HepG2 (cell line): ENCODE measurements around the gene ZDHHC19. TPM values are rescaled to one million over a fixed set of nuclear protein-coding genes. Genes with fewer than 3 reads are reported as not detected.

Experiments
- ATAC-seq: fragments of 200-7000 bp; cut with Tn5 transposase; 3 replicates; pipeline ENCODE4 v1.9.1; 2020; ENCODE audit warnings: mild to moderate bottlenecking, moderate library complexity
- BruUV-seq: library from RNA; stranded (reverse); fragments of 400-500 nt; replicated peaks from 2 replicates; lab custom pipeline; 2021; lab: Mats Ljungman, UMichigan
- CTCF ChIA-PET: fragments of 300-600 bp; formaldehyde crosslinking; extraction: SDS; loops from one replicate; lab custom pipeline; 2021; ENCODE audit warnings: low total read pairs, inconsistent platforms, low intra/inter-chr PET ratio; lab: Yijun Ruan, JAX
- POLR2A ChIA-PET: fragments of 350-600 bp; sonication (Branson Sonifier 250); formaldehyde crosslinking; loops from one replicate; lab custom pipeline; 2020; ENCODE audit warnings: antibody characterized with exemption, inconsistent platforms; lab: Yijun Ruan, JAX
- DNase-seq: peaks from one replicate; pipeline ENCODE4 v3.0.0-alpha.2; 2015; ENCODE audit warnings: low spot score
- FAIRE-seq: peaks from 3 replicates; lab custom pipeline; 2011; peaks lifted over from hg19 to GRCh38; lab: Jason Lieb, UNC
- H2AFZ ChIP-seq: one replicate; pipeline ENCODE4 v1.6.1; 2011; ENCODE audit warnings: low read length, inconsistent platforms
- H3K27ac ChIP-seq: fragments of 300-600 bp; 3 replicates; pipeline ENCODE4 v1.8.0; 2011; ENCODE audit warnings: mixed run types, mild to moderate bottlenecking, mixed read lengths, low read length, inconsistent platforms; ENCODE audit not compliant: insufficient read depth; ENCODE audit errors: extremely low read length
- H3K27me3 ChIP-seq, 2 experiments: fragments of 200-600 bp in 1 of 2; 2 replicates in 1 of 2; 3 replicates in 1 of 2; pipeline versions ENCODE4 v1.6.0 to v1.8.0; 2011; ENCODE audit warnings: low read length in 2 of 2, mild to moderate bottlenecking in 2 of 2, moderate library complexity in 2 of 2, inconsistent platforms in 1 of 2; ENCODE audit not compliant: insufficient read depth in 2 of 2, control insufficient read depth in 1 of 2
- H3K36me3 ChIP-seq, 2 experiments: fragments of 200-600 bp in 1 of 2; replicated peaks in 1 of 2; 2 replicates in 1 of 2; 3 replicates in 1 of 2; pipeline versions ENCODE4 v1.5.1 to v1.8.0; 2011; ENCODE audit warnings: low read length in 2 of 2, inconsistent platforms in 1 of 2; ENCODE audit not compliant: insufficient read depth in 2 of 2, control insufficient read depth in 1 of 2
- H3K4me1 ChIP-seq: 2 replicates; pipeline ENCODE4 v1.5.1; 2012; ENCODE audit warnings: low read length, inconsistent platforms; ENCODE audit not compliant: insufficient read depth
- H3K4me2 ChIP-seq: 2 replicates; pipeline ENCODE4 v1.6.0; 2011; ENCODE audit warnings: low read depth, low read length, inconsistent platforms
- H3K4me3 ChIP-seq, 3 experiments: fragments of 200-600 bp in 1 of 3; sonication (generic), shearing (Covaris generic) in 1 of 3; replicated peaks in 1 of 3; 2 replicates each; pipeline ENCODE4 v1.5.1; 2011 to 2016; ENCODE audit warnings: low read length in 3 of 3, inconsistent platforms in 2 of 3, low read depth in 2 of 3, mild to moderate bottlenecking in 2 of 3, control low read depth in 1 of 3, mixed read lengths in 1 of 3; ENCODE audit not compliant: insufficient read depth in 1 of 3
- H3K79me2 ChIP-seq: one replicate; pipeline ENCODE4 v1.6.1; 2011; ENCODE audit warnings: low read length, inconsistent platforms; ENCODE audit not compliant: insufficient read depth
- H3K9ac ChIP-seq: 2 replicates; pipeline ENCODE4 v1.6.0; 2011; ENCODE audit warnings: mild to moderate bottlenecking, low read depth, low read length, inconsistent platforms; ENCODE audit not compliant: insufficient read depth
- H3K9me3 ChIP-seq: 2 replicates; pipeline ENCODE4 v1.5.1; 2012; ENCODE audit warnings: mild to moderate bottlenecking, low read length
- H4K20me1 ChIP-seq: 2 replicates; pipeline ENCODE4 v1.6.0; 2011; ENCODE audit warnings: inconsistent platforms, mild to moderate bottlenecking, low read length, moderate library complexity; ENCODE audit not compliant: insufficient read depth
- ARNT ChIP-seq: fragments of 450-650 bp; IDR thresholded peaks from 2 replicates; pipeline ENCODE4 v1.6.1; 2017
- FOXA1 ChIP-seq, 2 experiments: fragments of 450-650 bp in 1 of 2; sonication (generic) in 1 of 2; formaldehyde crosslinking in 1 of 2; IDR thresholded peaks; 2 replicates each; pipeline versions ENCODE4 v1.4.0 to v1.6.1; 2016 to 2020; ENCODE audit warnings: missing genetic modification reagents in 1 of 2
- IKZF1 ChIP-seq: fragments of 450-650 bp; IDR thresholded peaks from 2 replicates; pipeline ENCODE4 v1.7.1; 2016
- NFRKB ChIP-seq: fragments of 450-650 bp; IDR thresholded peaks from 2 replicates; pipeline ENCODE4 v1.6.1; 2017
- RARG ChIP-seq: sonication (generic); formaldehyde crosslinking; IDR thresholded peaks from 2 replicates; pipeline ENCODE4 v1.4.0; 2020; ENCODE audit warnings: low read depth, mild to moderate bottlenecking, missing genetic modification reagents
- ZNF629 ChIP-seq: sonication (generic); formaldehyde crosslinking; conservative IDR thresholded peaks from 2 replicates; pipeline ENCODE4 v1.5.0; 2020; ENCODE audit warnings: missing genetic modification reagents
- WGBS: methylation state at CpG from one replicate; pipeline ENCODE4 v1.1.6; 2017; ENCODE audit warnings: low lambda C conversion rate; 5-methylcytosine and 5-hydroxymethylcytosine counted together
- in situ Hi-C: cut with HindIII; loops from 2 replicates; pipeline ENCODE4 v1.10.0; 2017; ENCODE audit warnings: low pct_unique_long_range_greater_than_20kb; ENCODE audit not compliant: extremely low pct_ligation_motif_present
- intact Hi-C: fragments of 100-400 bp; cut with micrococcal nuclease; formaldehyde crosslinking; loops from one replicate; pipeline ENCODE4 v1.10.0; 2022; ENCODE audit not compliant: unreplicated experiment
- polyA plus RNA-seq, 8 experiments: library from polyadenylated mRNA; depleted of rRNA in 3 of 8; stranded (reverse) in 7 of 8; unstranded in 1 of 8; fragments of >200 nt; fragmentation: Illumina TruSeq in 4 of 8; extraction: Trizol in 4 of 8; gene quantifications; 2 replicates each; pipeline versions ENCODE4 v1.2.1 to v1.2.3, GENCODE V29; 2011 to 2016; ENCODE audit warnings: low read depth in 4 of 8, missing spikeins in 1 of 8, mixed read lengths in 1 of 8; ENCODE audit not compliant: insufficient read depth in 1 of 8
- total RNA-seq, 5 experiments: library from RNA; depleted of rRNA; stranded (reverse); fragments of >200 nt; fragmentation: Illumina TruSeq; extraction: Trizol; gene quantifications; 2 replicates each; pipeline ENCODE4 v1.2.3, GENCODE V29; 2016; ENCODE audit warnings: low read depth in 1 of 5
- TF ChIP-seq, protein P1 (sequence below): sonication (generic); formaldehyde crosslinking; IDR thresholded peaks from 2 replicates; pipeline ENCODE4 v1.9.0; 2021; ENCODE audit warnings: mild to moderate bottlenecking, missing genetic modification reagents
- TF ChIP-seq, protein P2 (sequence below), 2 experiments: fragments of 450-650 bp in 1 of 2; sonication (generic) in 1 of 2; formaldehyde crosslinking in 1 of 2; IDR thresholded peaks; 2 replicates each; pipeline versions ENCODE4 v1.6.1 to v1.8.0; 2016 to 2022; ENCODE audit warnings: antibody characterized with exemption in 1 of 2, mild to moderate bottlenecking in 1 of 2, missing genetic modification reagents in 1 of 2

Gene ZDHHC19
- total and polyA plus RNA-seq, 2 of the 13 experiments (the other 11 are each of a cell fraction or from before 2014, with no cell fraction given) = 0.22 to 0.53 TPM

DNA sequence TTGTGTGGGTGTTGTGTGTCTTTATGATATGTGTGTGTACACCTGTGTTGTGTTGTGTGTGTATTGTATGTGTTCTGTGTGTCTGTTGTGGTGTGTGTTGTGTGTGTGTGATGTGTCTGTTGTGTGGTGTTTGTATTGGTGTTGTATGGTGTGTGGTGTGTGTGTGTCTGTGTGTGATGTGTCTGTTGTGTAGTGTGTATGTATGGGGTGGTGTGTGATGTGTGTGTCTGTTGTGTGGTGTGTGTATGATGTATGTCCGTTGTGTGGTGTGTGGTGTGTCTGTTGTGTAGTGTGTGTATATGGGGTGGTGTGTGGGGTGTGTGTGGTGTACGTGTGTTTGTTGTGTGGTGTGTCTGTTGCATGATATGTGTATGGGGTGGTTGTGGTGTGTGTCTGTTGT lies 46.6 kb downstream of the ZDHHC19 start:
- intact Hi-C loops (no loop called here), in situ Hi-C loops (no loop called here)
- ATAC-seq (no peak), FAIRE-seq (peak; percentile 79), DNase-seq (no peak)
- ChIA-PET POLR2A (no interaction called here), CTCF (no interaction called here)
- Histone ChIP-seq H4K20me1 (no peaks in the 10 kb centered on the region), H3K4me3 (peak overlapping the region in 1 of 3 experiments; percentile 64; a peak in 2 of 6 replicates), H3K4me2 (peak overlapping the region; percentile 83), H3K9me3 (no peaks in the 10 kb centered on the region), H3K27ac (no peak overlapping the region), H3K4me1 (peaks cover 45% of the 10 kb centered on the region), H3K79me2 (no peaks in the 10 kb centered on the region), H3K36me3 (no peaks in the 10 kb centered on the region), H3K27me3 (no peaks in the 10 kb centered on the region; a peak in 3 of 5 replicates), H2AFZ (no peak overlapping the region), H3K9ac (no peak overlapping the region)
- WGBS = 76% methylated on average over 2 of the region's 2 CpGs
- TF ChIP-seq FOXA1 (IDR thresholded peaks at IDR 0.05) = 0 out of 2 replicates have a peak, but pooled peaks have one; percentile 4
- no peak for TF ChIP-seq FOXA1 (CRISPR knock-in tag; IDR thresholded peaks at IDR 0.05)
- TF ChIP-seq RARG (CRISPR knock-in tag) = no peak
- peak; percentile 30; the same call in 1 of the 2 replicates for TF ChIP-seq NFRKB
- TF ChIP-seq, protein P1, sequence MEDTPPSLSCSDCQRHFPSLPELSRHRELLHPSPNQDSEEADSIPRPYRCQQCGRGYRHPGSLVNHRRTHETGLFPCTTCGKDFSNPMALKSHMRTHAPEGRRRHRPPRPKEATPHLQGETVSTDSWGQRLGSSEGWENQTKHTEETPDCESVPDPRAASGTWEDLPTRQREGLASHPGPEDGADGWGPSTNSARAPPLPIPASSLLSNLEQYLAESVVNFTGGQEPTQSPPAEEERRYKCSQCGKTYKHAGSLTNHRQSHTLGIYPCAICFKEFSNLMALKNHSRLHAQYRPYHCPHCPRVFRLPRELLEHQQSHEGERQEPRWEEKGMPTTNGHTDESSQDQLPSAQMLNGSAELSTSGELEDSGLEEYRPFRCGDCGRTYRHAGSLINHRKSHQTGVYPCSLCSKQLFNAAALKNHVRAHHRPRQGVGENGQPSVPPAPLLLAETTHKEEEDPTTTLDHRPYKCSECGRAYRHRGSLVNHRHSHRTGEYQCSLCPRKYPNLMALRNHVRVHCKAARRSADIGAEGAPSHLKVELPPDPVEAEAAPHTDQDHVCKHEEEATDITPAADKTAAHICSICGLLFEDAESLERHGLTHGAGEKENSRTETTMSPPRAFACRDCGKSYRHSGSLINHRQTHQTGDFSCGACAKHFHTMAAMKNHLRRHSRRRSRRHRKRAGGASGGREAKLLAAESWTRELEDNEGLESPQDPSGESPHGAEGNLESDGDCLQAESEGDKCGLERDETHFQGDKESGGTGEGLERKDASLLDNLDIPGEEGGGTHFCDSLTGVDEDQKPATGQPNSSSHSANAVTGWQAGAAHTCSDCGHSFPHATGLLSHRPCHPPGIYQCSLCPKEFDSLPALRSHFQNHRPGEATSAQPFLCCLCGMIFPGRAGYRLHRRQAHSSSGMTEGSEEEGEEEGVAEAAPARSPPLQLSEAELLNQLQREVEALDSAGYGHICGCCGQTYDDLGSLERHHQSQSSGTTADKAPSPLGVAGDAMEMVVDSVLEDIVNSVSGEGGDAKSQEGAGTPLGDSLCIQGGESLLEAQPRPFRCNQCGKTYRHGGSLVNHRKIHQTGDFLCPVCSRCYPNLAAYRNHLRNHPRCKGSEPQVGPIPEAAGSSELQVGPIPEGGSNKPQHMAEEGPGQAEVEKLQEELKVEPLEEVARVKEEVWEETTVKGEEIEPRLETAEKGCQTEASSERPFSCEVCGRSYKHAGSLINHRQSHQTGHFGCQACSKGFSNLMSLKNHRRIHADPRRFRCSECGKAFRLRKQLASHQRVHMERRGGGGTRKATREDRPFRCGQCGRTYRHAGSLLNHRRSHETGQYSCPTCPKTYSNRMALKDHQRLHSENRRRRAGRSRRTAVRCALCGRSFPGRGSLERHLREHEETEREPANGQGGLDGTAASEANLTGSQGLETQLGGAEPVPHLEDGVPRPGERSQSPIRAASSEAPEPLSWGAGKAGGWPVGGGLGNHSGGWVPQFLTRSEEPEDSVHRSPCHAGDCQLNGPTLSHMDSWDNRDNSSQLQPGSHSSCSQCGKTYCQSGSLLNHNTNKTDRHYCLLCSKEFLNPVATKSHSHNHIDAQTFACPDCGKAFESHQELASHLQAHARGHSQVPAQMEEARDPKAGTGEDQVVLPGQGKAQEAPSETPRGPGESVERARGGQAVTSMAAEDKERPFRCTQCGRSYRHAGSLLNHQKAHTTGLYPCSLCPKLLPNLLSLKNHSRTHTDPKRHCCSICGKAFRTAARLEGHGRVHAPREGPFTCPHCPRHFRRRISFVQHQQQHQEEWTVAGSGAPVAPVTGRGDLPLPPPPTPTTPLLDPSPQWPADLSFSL (CRISPR knock-in tag) = peak; percentile 96
- TF ChIP-seq IKZF1 = peak; percentile 24; the same call in 1 of the 2 replicates
- TF ChIP-seq, protein P2, sequence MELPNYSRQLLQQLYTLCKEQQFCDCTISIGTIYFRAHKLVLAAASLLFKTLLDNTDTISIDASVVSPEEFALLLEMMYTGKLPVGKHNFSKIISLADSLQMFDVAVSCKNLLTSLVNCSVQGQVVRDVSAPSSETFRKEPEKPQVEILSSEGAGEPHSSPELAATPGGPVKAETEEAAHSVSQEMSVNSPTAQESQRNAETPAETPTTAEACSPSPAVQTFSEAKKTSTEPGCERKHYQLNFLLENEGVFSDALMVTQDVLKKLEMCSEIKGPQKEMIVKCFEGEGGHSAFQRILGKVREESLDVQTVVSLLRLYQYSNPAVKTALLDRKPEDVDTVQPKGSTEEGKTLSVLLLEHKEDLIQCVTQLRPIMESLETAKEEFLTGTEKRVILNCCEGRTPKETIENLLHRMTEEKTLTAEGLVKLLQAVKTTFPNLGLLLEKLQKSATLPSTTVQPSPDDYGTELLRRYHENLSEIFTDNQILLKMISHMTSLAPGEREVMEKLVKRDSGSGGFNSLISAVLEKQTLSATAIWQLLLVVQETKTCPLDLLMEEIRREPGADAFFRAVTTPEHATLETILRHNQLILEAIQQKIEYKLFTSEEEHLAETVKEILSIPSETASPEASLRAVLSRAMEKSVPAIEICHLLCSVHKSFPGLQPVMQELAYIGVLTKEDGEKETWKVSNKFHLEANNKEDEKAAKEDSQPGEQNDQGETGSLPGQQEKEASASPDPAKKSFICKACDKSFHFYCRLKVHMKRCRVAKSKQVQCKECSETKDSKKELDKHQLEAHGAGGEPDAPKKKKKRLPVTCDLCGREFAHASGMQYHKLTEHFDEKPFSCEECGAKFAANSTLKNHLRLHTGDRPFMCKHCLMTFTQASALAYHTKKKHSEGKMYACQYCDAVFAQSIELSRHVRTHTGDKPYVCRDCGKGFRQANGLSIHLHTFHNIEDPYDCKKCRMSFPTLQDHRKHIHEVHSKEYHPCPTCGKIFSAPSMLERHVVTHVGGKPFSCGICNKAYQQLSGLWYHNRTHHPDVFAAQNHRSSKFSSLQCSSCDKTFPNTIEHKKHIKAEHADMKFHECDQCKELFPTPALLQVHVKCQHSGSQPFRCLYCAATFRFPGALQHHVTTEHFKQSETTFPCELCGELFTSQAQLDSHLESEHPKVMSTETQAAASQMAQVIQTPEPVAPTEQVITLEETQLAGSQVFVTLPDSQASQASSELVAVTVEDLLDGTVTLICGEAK (IDR thresholded peaks at IDR 0.05) = 0 out of 2 replicates have a peak, but pooled peaks have one; percentile 6
- TF ChIP-seq, protein P2 (CRISPR knock-in tag; IDR thresholded peaks at IDR 0.05) = no peak
- no peak for TF ChIP-seq ZNF629
- 0 out of 2 replicates have a peak, but pooled peaks have one; percentile 11 for TF ChIP-seq ARNT
- no TSS peak for BruUV-seq
